ENCODE results near the gene SLC16A11.

- TF ChIP-seq, protein P1, sequence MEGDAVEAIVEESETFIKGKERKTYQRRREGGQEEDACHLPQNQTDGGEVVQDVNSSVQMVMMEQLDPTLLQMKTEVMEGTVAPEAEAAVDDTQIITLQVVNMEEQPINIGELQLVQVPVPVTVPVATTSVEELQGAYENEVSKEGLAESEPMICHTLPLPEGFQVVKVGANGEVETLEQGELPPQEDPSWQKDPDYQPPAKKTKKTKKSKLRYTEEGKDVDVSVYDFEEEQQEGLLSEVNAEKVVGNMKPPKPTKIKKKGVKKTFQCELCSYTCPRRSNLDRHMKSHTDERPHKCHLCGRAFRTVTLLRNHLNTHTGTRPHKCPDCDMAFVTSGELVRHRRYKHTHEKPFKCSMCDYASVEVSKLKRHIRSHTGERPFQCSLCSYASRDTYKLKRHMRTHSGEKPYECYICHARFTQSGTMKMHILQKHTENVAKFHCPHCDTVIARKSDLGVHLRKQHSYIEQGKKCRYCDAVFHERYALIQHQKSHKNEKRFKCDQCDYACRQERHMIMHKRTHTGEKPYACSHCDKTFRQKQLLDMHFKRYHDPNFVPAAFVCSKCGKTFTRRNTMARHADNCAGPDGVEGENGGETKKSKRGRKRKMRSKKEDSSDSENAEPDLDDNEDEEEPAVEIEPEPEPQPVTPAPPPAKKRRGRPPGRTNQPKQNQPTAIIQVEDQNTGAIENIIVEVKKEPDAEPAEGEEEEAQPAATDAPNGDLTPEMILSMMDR (IDR thresholded peaks at IDR 0.05) = no peak
- no peak for TF ChIP-seq ZFX (IDR thresholded peaks at IDR 0.05; ENCODE audit: borderline replicate concordance)
Measured at GRCh38 chr17:7034955-7035590, 8.8 kb downstream of the SLC16A11 start.

All from 22Rv1 (cell line).